Endothelial cell of umbilical vein (primary cell): ENCODE measurements around the gene UBE3D. TPM values are rescaled to one million over a fixed set of nuclear protein-coding genes. Genes with fewer than 3 reads are reported as not detected.

Source experiments
- BruUV-seq: library from RNA; stranded (reverse); fragments of 400-500 nt; replicated peaks from 2 replicates; lab custom pipeline; 2021; lab: Mats Ljungman, UMichigan
- CTCF ChIA-PET: fragments of 300-600, 350-600 bp; sonication (Branson Sonifier 250); formaldehyde crosslinking; loops from one replicate; lab custom pipeline; 2021; ENCODE audit warnings: antibody characterized with exemption, inconsistent platforms; lab: Charles Lee
- POLR2A ChIA-PET: fragments of 300-600, 350-600 bp; sonication (Branson Sonifier 250); formaldehyde crosslinking; loops from one replicate; lab custom pipeline; 2021; ENCODE audit warnings: antibody characterized with exemption, inconsistent platforms; lab: Charles Lee
- DNase-seq: peaks from one replicate; pipeline ENCODE4 v3.0.0-alpha.2; 2011; ENCODE audit warnings: low read depth, low spot score
- FAIRE-seq: peaks from 2 replicates; lab custom pipeline; 2011; peaks lifted over from hg19 to GRCh38; lab: Jason Lieb, UNC
- H2AFZ ChIP-seq: 2 replicates; pipeline ENCODE4 v1.6.0; 2012; ENCODE audit warnings: low read depth, low read length, control low read depth, inconsistent platforms
- H3K27ac ChIP-seq: 2 replicates; pipeline ENCODE4 v1.5.1; 2011; ENCODE audit warnings: low read depth, mild to moderate bottlenecking, control low read depth, low read length, moderate library complexity; ENCODE audit not compliant: insufficient read depth
- H3K27me3 ChIP-seq, 2 experiments: 2 replicates each; pipeline versions ENCODE4 v1.6.0 to v1.6.1; 2011; ENCODE audit warnings: low read length in 2 of 2, mixed read lengths in 1 of 2; ENCODE audit not compliant: control insufficient read depth in 2 of 2, insufficient read depth in 2 of 2
- H3K36me3 ChIP-seq, 2 experiments: 2 replicates in 1 of 2; 3 replicates in 1 of 2; pipeline ENCODE4 v1.5.1; 2011; ENCODE audit warnings: low read length in 2 of 2, mild to moderate bottlenecking in 1 of 2, moderate library complexity in 1 of 2; ENCODE audit not compliant: control insufficient read depth in 2 of 2, insufficient read depth in 2 of 2; ENCODE audit errors: extremely low read depth in 1 of 2
- H3K4me1 ChIP-seq: 3 replicates; pipeline ENCODE4 v1.5.1; 2011; ENCODE audit warnings: mild to moderate bottlenecking, low read length; ENCODE audit not compliant: control insufficient read depth, insufficient read depth; ENCODE audit errors: extremely low read depth
- H3K4me2 ChIP-seq: 2 replicates; pipeline ENCODE4 v1.6.1; 2011; ENCODE audit warnings: low read length, control low read depth, mixed read lengths; ENCODE audit not compliant: insufficient read depth
- H3K4me3 ChIP-seq, 3 experiments: fragments of 200-600 bp in 1 of 3; sonication (generic), shearing (Covaris generic) in 1 of 3; replicated peaks in 1 of 3; 2 replicates each; pipeline ENCODE4 v1.5.1; 2011 to 2016; ENCODE audit warnings: control low read depth in 3 of 3, low read length in 3 of 3, mild to moderate bottlenecking in 2 of 3, inconsistent platforms in 1 of 3, low read depth in 1 of 3, moderate library complexity in 1 of 3; ENCODE audit not compliant: insufficient read depth in 1 of 3
- H3K79me2 ChIP-seq: 2 replicates; pipeline ENCODE4 v1.6.0; 2012; ENCODE audit warnings: low read length, inconsistent platforms; ENCODE audit not compliant: control insufficient read depth, insufficient read depth
- H3K9ac ChIP-seq: replicated peaks from 2 replicates; pipeline ENCODE3; 2011; ENCODE audit warnings: low read length, control low read depth; ENCODE audit not compliant: insufficient read depth; ENCODE audit errors: extremely low read depth
- H3K9me1 ChIP-seq: replicated peaks from 3 replicates; pipeline ENCODE4 v1.6.0; 2011; ENCODE audit warnings: mild to moderate bottlenecking, low read length; ENCODE audit not compliant: control insufficient read depth, insufficient read depth; ENCODE audit errors: extremely low read depth
- H3K9me3 ChIP-seq: replicated peaks from 2 replicates; pipeline ENCODE4 v1.5.1; 2012; ENCODE audit warnings: low read length, inconsistent platforms; ENCODE audit not compliant: control insufficient read depth, insufficient read depth
- H4K20me1 ChIP-seq: replicated peaks from 2 replicates; pipeline ENCODE3; 2011; ENCODE audit warnings: mild to moderate bottlenecking, low read length; ENCODE audit not compliant: control insufficient read depth, insufficient read depth; ENCODE audit errors: extremely low read depth
- CTCF ChIP-seq, 2 donors: IDR thresholded peaks; 1 replicate in 1 of 2; 2 replicates in 1 of 2; pipeline ENCODE4 v1.5.1; 2011; ENCODE audit warnings: low read length in 2 of 2, mild to moderate bottlenecking in 2 of 2, moderate library complexity in 2 of 2, control low read depth in 1 of 2, inconsistent platforms in 1 of 2, low read depth in 1 of 2; ENCODE audit not compliant: insufficient read depth in 1 of 2; ENCODE audit errors: extremely low read depth in 1 of 2
- EZH2 ChIP-seq: IDR thresholded peaks from 2 replicates; pipeline ENCODE4 v1.6.1; 2012; ENCODE audit warnings: borderline replicate concordance, low read depth, mild to moderate bottlenecking, moderate library complexity, low read length, inconsistent platforms; ENCODE audit not compliant: severe bottlenecking
- FOS ChIP-seq: IDR thresholded peaks from 2 replicates; pipeline ENCODE4 v1.6.1; 2011; ENCODE audit warnings: mild to moderate bottlenecking, low read length, moderate library complexity, borderline replicate concordance; ENCODE audit not compliant: insufficient read depth
- GATA2 ChIP-seq: IDR thresholded peaks from 2 replicates; pipeline ENCODE4 v1.7.0; 2011; ENCODE audit warnings: low read depth, mild to moderate bottlenecking, moderate library complexity, mixed read lengths, low read length; ENCODE audit not compliant: insufficient read length, insufficient read depth
- JUN ChIP-seq: IDR thresholded peaks from 2 replicates; pipeline ENCODE4 v1.6.1; 2011; ENCODE audit warnings: borderline replicate concordance, low read depth; ENCODE audit not compliant: insufficient read length, insufficient read depth
- MAX ChIP-seq: IDR thresholded peaks from 2 replicates; pipeline ENCODE4 v1.6.1; 2011; ENCODE audit not compliant: insufficient read depth, insufficient read length
- MYC ChIP-seq: IDR thresholded peaks from one replicate; pipeline ENCODE4 v1.6.1; 2011; ENCODE audit warnings: mild to moderate bottlenecking, low read depth, low read length
- POLR2A ChIP-seq: IDR thresholded peaks from 2 replicates; pipeline ENCODE4 v1.6.1; 2012; ENCODE audit warnings: low read depth, mild to moderate bottlenecking, control low read depth, low read length
- POLR2AphosphoS5 ChIP-seq: IDR thresholded peaks from 2 replicates; pipeline ENCODE4 v1.6.1; 2012; ENCODE audit warnings: low read depth, mild to moderate bottlenecking, control low read depth, low read length, moderate library complexity; ENCODE audit not compliant: insufficient read depth
- dilution Hi-C: fragments of 300-500 bp; cut with MboI; formaldehyde crosslinking; loops from one replicate; pipeline ENCODE4 v1.15.0; 2019; ENCODE audit warnings: low sequenced_read_pairs; ENCODE audit not compliant: extremely low pct_ligation_motif_present
- intact Hi-C: fragments of 100-400 bp; cut with micrococcal nuclease; formaldehyde crosslinking; loops from one replicate; pipeline ENCODE4 v1.10.0; 2022
- polyA plus RNA-seq, 4 experiments: library from polyadenylated mRNA; depleted of rRNA in 3 of 4; stranded (reverse) in 3 of 4; unstranded in 1 of 4; fragments of >200 nt; gene quantifications; 2 replicates each; pipeline versions ENCODE4 v1.2.1 to v1.2.3, GENCODE V29; 2011 to 2012; ENCODE audit warnings: missing spikeins in 1 of 4
- total RNA-seq: library from RNA; stranded (reverse); gene quantifications from 2 replicates; pipeline ENCODE4 v1.2.3, GENCODE V29; 2021

UBE3D gene
- total and polyA plus RNA-seq, 2 donors (not counting 3 experiments of a cell fraction or from before 2014, with no cell fraction given) = 1.9 to 6.2 TPM

- Histone ChIP-seq H3K36me3 (no peaks in the 10 kb centered on the region), H3K9ac (no peak overlapping the region), H3K79me2 (no peaks in the 10 kb centered on the region), H3K27ac (no peak overlapping the region), H3K9me3 (no peaks in the 10 kb centered on the region), H3K4me3 (no peak overlapping the region), H3K4me2 (no peak overlapping the region), H3K27me3 (no peaks in the 10 kb centered on the region), H4K20me1 (no peaks in the 10 kb centered on the region), H3K4me1 (no peaks in the 10 kb centered on the region), H3K9me1 (no peaks in the 10 kb centered on the region), H2AFZ (no peak overlapping the region)
- dilution Hi-C loops = no loop called here
- intact Hi-C loops = no loop called here
- BruUV-seq = no TSS peak
- CTCF ChIA-PET = interaction anchor here (1.1 kb wide), 1 partner anchor 19 kb away, joined by 3 read pairs; no protein-coding TSS in a partner anchor
- no peak for TF ChIP-seq MYC
- TF ChIP-seq MAX = no peak
- TF ChIP-seq CTCF (IDR thresholded peaks at IDR 0.05; ENCODE audit: extremely low read depth in 1 of 2, insufficient read depth in 1 of 2, low read depth in 1 of 2, low read length in 2 of 2) = no peak
- TF ChIP-seq JUN = no peak
- TF ChIP-seq EZH2 = no peak
- TF ChIP-seq FOS = no peak
- TF ChIP-seq POLR2A = no peak
- no peak for TF ChIP-seq GATA2
- TF ChIP-seq POLR2AphosphoS5 = no peak
- POLR2A ChIA-PET = no interaction called here
- no peak for FAIRE-seq
- no peak for DNase-seq
Measured at GRCh38 chr6:82908661-82909060, 157.0 kb downstream of the UBE3D start.
